ENCODE measurements around the gene CA5B.
"Not testable (repeated sequence)": the region's sequence is repeated elsewhere in the genome, so short reads cannot be mapped to it uniquely, and the experiment has no call there.

The CA5B gene

DNA sequence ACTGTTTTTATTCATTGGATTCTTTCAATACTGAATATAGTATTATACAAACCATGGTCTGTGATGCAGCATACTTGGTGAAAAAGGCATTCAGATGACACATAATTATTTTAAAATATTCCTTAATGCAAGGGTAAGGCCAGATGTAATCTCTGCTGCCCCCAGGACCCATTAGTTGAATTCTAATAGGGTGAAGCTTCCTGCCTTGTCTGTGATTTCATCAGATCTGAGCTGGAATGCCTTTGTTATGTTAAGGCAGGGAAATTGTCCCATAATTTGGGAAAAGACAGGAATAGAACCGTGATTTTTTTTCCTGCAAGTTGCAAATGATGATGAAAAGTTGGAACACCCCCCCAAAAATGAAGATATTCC is 78.4 kb downstream of the CA5B start:
- TF ChIP-seq, protein P1, sequence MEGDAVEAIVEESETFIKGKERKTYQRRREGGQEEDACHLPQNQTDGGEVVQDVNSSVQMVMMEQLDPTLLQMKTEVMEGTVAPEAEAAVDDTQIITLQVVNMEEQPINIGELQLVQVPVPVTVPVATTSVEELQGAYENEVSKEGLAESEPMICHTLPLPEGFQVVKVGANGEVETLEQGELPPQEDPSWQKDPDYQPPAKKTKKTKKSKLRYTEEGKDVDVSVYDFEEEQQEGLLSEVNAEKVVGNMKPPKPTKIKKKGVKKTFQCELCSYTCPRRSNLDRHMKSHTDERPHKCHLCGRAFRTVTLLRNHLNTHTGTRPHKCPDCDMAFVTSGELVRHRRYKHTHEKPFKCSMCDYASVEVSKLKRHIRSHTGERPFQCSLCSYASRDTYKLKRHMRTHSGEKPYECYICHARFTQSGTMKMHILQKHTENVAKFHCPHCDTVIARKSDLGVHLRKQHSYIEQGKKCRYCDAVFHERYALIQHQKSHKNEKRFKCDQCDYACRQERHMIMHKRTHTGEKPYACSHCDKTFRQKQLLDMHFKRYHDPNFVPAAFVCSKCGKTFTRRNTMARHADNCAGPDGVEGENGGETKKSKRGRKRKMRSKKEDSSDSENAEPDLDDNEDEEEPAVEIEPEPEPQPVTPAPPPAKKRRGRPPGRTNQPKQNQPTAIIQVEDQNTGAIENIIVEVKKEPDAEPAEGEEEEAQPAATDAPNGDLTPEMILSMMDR (IDR thresholded peaks at IDR 0.05; ENCODE audit: low read depth, low read length, missing control alignments), result no peak
- no peak for DNase-seq (ENCODE audit: low read depth)

DNA sequence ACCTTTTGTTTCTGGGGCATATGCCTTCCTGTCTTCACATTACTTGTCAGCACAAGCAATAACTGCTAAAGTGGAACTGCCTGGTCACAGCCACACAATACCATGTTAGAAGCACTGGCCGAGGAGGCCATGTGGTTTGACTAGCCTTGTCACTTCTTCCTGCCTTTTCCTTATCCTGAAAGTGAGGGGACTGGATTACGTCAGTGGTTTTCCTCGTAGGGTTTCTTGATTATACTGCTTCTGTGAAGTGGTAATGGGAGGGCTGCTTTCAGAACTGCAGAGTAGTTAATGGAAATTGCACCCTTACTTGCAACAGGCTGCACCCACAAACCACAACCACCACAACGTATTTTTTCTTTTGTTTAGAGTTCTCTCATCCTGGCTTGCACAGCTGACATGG is 78.8 kb downstream of the CA5B start:
- no peak for DNase-seq (ENCODE audit: low read depth)
- H3K4me3 ChIP-seq (ENCODE audit: low read depth, low read length), result no peak overlapping the region
- TF ChIP-seq, protein P1 (IDR thresholded peaks at IDR 0.05; ENCODE audit: low read depth, low read length, missing control alignments), result no peak

More for the DNA sequence above, 78.4 kb downstream of the CA5B start:
- H3K4me3 ChIP-seq (ENCODE audit: low read depth, low read length), result no peak overlapping the region

DNA sequence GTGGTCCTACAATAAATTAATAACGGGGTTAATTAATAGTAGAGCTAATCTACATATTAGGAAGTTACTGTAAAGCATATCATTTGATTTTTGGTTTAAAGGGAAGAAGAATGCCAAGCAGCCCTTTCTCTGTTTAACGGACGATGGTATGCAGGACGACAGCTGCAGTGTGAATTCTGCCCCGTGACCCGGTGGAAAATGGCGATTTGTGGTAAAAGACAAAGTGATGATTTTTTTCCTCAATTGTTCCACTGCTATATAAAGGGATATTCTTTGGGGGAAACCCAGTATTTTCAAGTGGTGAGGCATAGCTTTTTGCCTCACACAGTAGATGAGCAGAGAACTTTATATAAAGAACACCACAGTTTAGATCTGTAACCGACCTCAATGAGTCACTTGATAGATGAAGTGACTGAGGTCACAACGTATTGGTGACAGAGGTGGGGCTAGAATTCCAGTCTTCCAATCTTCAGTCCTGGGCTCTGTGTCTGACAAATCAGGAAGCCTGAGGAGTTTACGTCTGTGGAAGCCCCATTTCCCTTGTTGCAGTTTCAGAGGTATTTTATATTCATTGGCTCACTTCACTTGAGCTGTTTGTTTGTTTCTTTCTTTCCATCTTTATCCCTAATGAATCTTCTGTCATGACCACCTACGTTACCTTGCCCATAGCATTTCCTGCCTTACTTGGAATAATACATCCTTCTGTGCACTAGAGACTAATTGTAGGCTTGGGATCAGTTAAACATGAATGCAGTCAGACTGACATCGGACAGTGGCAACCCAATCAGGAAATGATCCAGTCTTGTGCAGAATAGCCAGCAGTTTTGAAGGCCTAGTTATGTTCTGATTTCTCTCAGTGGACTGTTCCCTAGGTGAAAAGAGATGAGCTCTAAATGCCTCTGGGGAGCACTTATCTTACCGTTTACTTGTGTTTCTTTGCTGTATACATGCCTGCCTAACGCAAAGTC is 82.3 kb downstream of the CA5B start:
- H3K4me3 ChIP-seq (ENCODE audit: low read depth, low read length), result no peak overlapping the region
- DNase-seq (ENCODE audit: low read depth), result no peak
- TF ChIP-seq, protein P1 (IDR thresholded peaks at IDR 0.05; ENCODE audit: low read depth, low read length, missing control alignments), result no peak

DNA sequence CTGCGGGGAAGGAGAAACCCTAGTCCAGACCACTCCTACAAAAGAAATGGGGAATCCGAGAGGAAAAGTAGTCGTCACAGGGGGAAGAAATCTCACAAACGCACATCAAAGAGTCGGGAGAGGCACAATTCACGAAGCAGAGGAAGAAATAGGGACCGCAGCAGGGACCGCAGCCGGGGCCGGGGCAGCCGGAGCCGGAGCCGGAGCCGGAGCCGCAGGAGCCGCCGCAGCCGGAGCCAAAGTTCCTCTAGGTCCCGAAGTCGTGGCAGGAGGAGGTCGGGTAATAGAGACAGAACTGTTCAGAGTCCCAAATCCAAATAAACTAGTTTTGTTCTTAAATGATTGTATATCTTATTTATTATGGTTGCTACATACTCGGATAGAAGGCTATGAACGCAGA is 84.9 kb downstream of the CA5B start:
- DNase-seq (ENCODE audit: low read depth), result no peak
- TF ChIP-seq, protein P1 (IDR thresholded peaks at IDR 0.05; ENCODE audit: low read depth, low read length, missing control alignments), result no peak
- no peak overlapping the region for H3K4me3 ChIP-seq (ENCODE audit: low read depth, low read length)

GRCh38 chrX:15825936-15826335 is 87.9 kb downstream of the CA5B start:
- DNase-seq (ENCODE audit: low read depth), result no peak
- no peak overlapping the region for H3K4me3 ChIP-seq (ENCODE audit: low read depth, low read length)
- TF ChIP-seq, protein P1 (IDR thresholded peaks at IDR 0.05; ENCODE audit: low read depth, low read length, missing control alignments), result no peak

- TF ChIP-seq, protein P1 (IDR thresholded peaks at IDR 0.05; ENCODE audit: low read depth, low read length, missing control alignments), result no peak
- DNase-seq (ENCODE audit: low read depth), result no peak
- H3K4me3 ChIP-seq (ENCODE audit: low read depth, low read length), result no peak overlapping the region
Measured at GRCh38 chrX:15829217-15829616, 91.1 kb downstream of the CA5B start.

GRCh38 chrX:15831347-15831746 is 93.3 kb downstream of the CA5B start:
- H3K4me3 ChIP-seq (ENCODE audit: low read depth, low read length); DNase-seq (ENCODE audit: low read depth): not testable (repeated sequence)

All from GM12864 (cell line).